GM12878 (cell line): ENCODE results near the gene CDKN2AIPNL. TPM values are rescaled to one million over a fixed set of nuclear protein-coding genes. Genes with fewer than 3 reads are reported as not detected.

Experiments
- ATAC-seq: fragments of 200-7000 bp; cut with Tn5 transposase; 3 replicates; pipeline ENCODE4 v1.9.1; 2020; ENCODE audit warnings: mild to moderate bottlenecking, moderate library complexity
- BruUV-seq: library from RNA; stranded (reverse); fragments of 400-500 nt; replicated peaks from 2 replicates; lab custom pipeline; 2021; lab: Mats Ljungman, UMichigan
- CTCF ChIA-PET: fragments of 300-600 bp; sonication (Branson Sonifier 250); formaldehyde crosslinking; extraction: SDS; loops from one replicate; lab custom pipeline; 2021; ENCODE audit warnings: inconsistent platforms; lab: Yijun Ruan, JAX
- POLR2A ChIA-PET: fragments of 350-600 bp; formaldehyde crosslinking; extraction: SDS; loops from one replicate; lab custom pipeline; 2021; ENCODE audit warnings: inconsistent platforms; lab: Charles Lee
- RAD21 ChIA-PET: fragments of 300-600 bp; sonication (Branson Sonifier 250); formaldehyde crosslinking; loops from one replicate; lab custom pipeline; 2023; ENCODE audit warnings: antibody characterized with exemption; ENCODE audit not compliant: unreplicated experiment; lab: Charles Lee
- SMC1A ChIA-PET: fragments of 300-600 bp; sonication (Branson Sonifier 250); formaldehyde crosslinking; loops from one replicate; lab custom pipeline; 2023; ENCODE audit not compliant: unreplicated experiment, uncharacterized antibody; lab: Charles Lee
- DNase-seq: peaks from one replicate; pipeline ENCODE4 v3.0.0-alpha.2; 2011; ENCODE audit warnings: low read depth, low spot score
- FAIRE-seq: peaks from 3 replicates; lab custom pipeline; 2011; peaks lifted over from hg19 to GRCh38; lab: Jason Lieb, UNC
- H2AFZ ChIP-seq: 2 replicates; pipeline ENCODE4 v1.6.0; 2011; ENCODE audit warnings: low read depth, low read length, control low read depth; ENCODE audit not compliant: control insufficient read depth
- H3K27ac ChIP-seq: 2 replicates; pipeline ENCODE4 v1.5.1; 2011; ENCODE audit warnings: control low read depth; ENCODE audit not compliant: control insufficient read depth, insufficient read depth
- H3K27me3 ChIP-seq, 2 experiments: replicated peaks in 1 of 2; 2 replicates each; pipeline versions ENCODE4 v1.6.0 to v1.6.1; 2011; ENCODE audit warnings: low read length in 1 of 2; ENCODE audit not compliant: control insufficient read depth in 2 of 2, insufficient read depth in 2 of 2
- H3K36me3 ChIP-seq, 2 experiments: 2 replicates each; pipeline ENCODE4 v1.5.1; 2011; ENCODE audit warnings: low read length in 1 of 2; ENCODE audit not compliant: control insufficient read depth in 2 of 2, insufficient read depth in 2 of 2
- H3K4me1 ChIP-seq: 2 replicates; pipeline ENCODE4 v1.6.1; 2011; ENCODE audit warnings: mild to moderate bottlenecking, low read length, moderate library complexity, mixed read lengths; ENCODE audit not compliant: control insufficient read depth, insufficient read depth
- H3K4me2 ChIP-seq: 2 replicates; pipeline ENCODE4 v1.6.0; 2011; ENCODE audit warnings: control low read depth; ENCODE audit not compliant: control insufficient read depth, insufficient read depth
- H3K4me3 ChIP-seq: fragments of 200-600 bp; sonication (generic); 2 replicates; pipeline ENCODE4 v1.5.1; 2016
- H3K79me2 ChIP-seq: 2 replicates; pipeline ENCODE4 v1.6.0; 2011; ENCODE audit warnings: low read length; ENCODE audit not compliant: control insufficient read depth, insufficient read depth
- H3K9ac ChIP-seq: 2 replicates; pipeline ENCODE4 v1.8.0; 2011; ENCODE audit warnings: low read length, control low read depth, mixed read lengths; ENCODE audit not compliant: control insufficient read depth, insufficient read depth
- H3K9me3 ChIP-seq: replicated peaks from 3 replicates; pipeline ENCODE4 v1.5.1; 2011; ENCODE audit warnings: mild to moderate bottlenecking, low read length; ENCODE audit not compliant: control insufficient read depth, insufficient read depth
- H4K20me1 ChIP-seq: 2 replicates; pipeline ENCODE4 v1.6.0; 2011; ENCODE audit not compliant: control insufficient read depth, insufficient read depth
- BMI1 ChIP-seq: fragments of 450-650 bp; IDR thresholded peaks from 2 replicates; pipeline ENCODE4 v1.6.1; 2016; ENCODE audit warnings: mild to moderate bottlenecking, moderate library complexity, borderline replicate concordance
- EED ChIP-seq: sonication (generic); IDR thresholded peaks from 2 replicates; pipeline ENCODE4 v1.6.1; 2016; ENCODE audit warnings: antibody characterized with exemption, low read depth
- ESRRA ChIP-seq: IDR thresholded peaks from 2 replicates; pipeline ENCODE4 v1.6.1; 2012; ENCODE audit warnings: mild to moderate bottlenecking, low read length, improper control_type of control experiment
- MAX ChIP-seq: IDR thresholded peaks from 2 replicates; pipeline ENCODE4 v1.6.1; 2012; ENCODE audit warnings: low read depth, low read length, improper control_type of control experiment
- PAX8 ChIP-seq: fragments of 450-650 bp; IDR thresholded peaks from 2 replicates; pipeline ENCODE4 v1.6.1; 2017; ENCODE audit warnings: mild to moderate bottlenecking, moderate library complexity
- POLR2AphosphoS5 ChIP-seq: IDR thresholded peaks from 2 replicates; pipeline ENCODE4 v1.6.1; 2011; ENCODE audit warnings: mild to moderate bottlenecking, low read length, inconsistent platforms
- POU2F2 ChIP-seq: IDR thresholded peaks from 3 replicates; pipeline ENCODE4 v1.6.1; 2011; ENCODE audit warnings: low read depth, mild to moderate bottlenecking, low read length, borderline replicate concordance
- PRDM15 ChIP-seq: fragments of 450-650 bp; formaldehyde crosslinking; IDR thresholded peaks from 2 replicates; pipeline ENCODE4 v1.4.0; 2020; ENCODE audit warnings: mild to moderate bottlenecking, moderate library complexity
- SUZ12 ChIP-seq: fragments of 200-600 bp; sonication (generic); IDR thresholded peaks from one replicate; pipeline ENCODE4 v1.6.1; 2018; ENCODE audit warnings: antibody characterized with exemption, mild to moderate bottlenecking; ENCODE audit not compliant: unreplicated experiment
- YBX1 ChIP-seq: fragments of 450-650 bp; IDR thresholded peaks from 2 replicates; pipeline ENCODE4 v1.6.1; 2016; ENCODE audit warnings: antibody characterized with exemption
- ZBTB4 ChIP-seq: fragments of 450-650 bp; formaldehyde crosslinking; IDR thresholded peaks from 2 replicates; pipeline ENCODE4 v1.4.0; 2022; ENCODE audit warnings: mild to moderate bottlenecking, moderate library complexity
- ZBTB40 ChIP-seq: fragments of 450-650 bp; IDR thresholded peaks from 2 replicates; pipeline ENCODE4 v1.6.1; 2016; ENCODE audit warnings: mild to moderate bottlenecking, moderate library complexity, borderline replicate concordance
- ZNF274 ChIP-seq: IDR thresholded peaks from one replicate; pipeline ENCODE4 v1.8.0; 2011; ENCODE audit not compliant: insufficient read length, insufficient read depth
- WGBS: methylation state at CpG from one replicate; pipeline ENCODE4 v1.1.6; 2016; ENCODE audit warnings: low lambda C conversion rate; ENCODE audit not compliant: insufficient replicate concordance, insufficient coverage; ENCODE audit errors: missing lambda C conversion rate; 5-methylcytosine and 5-hydroxymethylcytosine counted together
- in situ Hi-C: fragments of 300-500 bp; cut with MboI; formaldehyde crosslinking; loops from 9 replicates; pipeline ENCODE4 v1.14.3; 2018; ENCODE audit warnings: mixed read lengths
- intact Hi-C: fragments of 100-400 bp; cut with micrococcal nuclease; formaldehyde crosslinking; loops from one replicate; pipeline ENCODE4 v1.14.2; 2022; ENCODE audit not compliant: unreplicated experiment
- polyA plus RNA-seq, 11 experiments: library from polyadenylated mRNA; depleted of rRNA in 4 of 11; unstranded in 6 of 11; stranded (reverse) in 5 of 11; fragments of >200 nt; fragmentation: Nextera tagmentation in 4 of 11; fragmentation: Illumina TruSeq in 1 of 11; extraction: Ambion mirVana in 4 of 11; extraction: Trizol in 1 of 11; gene quantifications; 1 replicate in 1 of 11; 2 replicates in 10 of 11; pipeline versions ENCODE4 v1.2.1 to v1.2.3, GENCODE V29; 2011 to 2016; ENCODE audit warnings: inconsistent platforms in 2 of 11, missing spikeins in 2 of 11, low read depth in 1 of 11
- total RNA-seq, 4 experiments: library from RNA; depleted of rRNA in 3 of 4; stranded (reverse); fragments of >200 nt in 3 of 4; fragmentation: Illumina TruSeq in 1 of 4; extraction: Trizol in 1 of 4; gene quantifications; 2 replicates each; pipeline versions ENCODE4 v1.2.1 to v1.2.3, GENCODE V29; 2013 to 2021

Gene CDKN2AIPNL
- total and polyA plus RNA-seq, 10 of the 15 experiments (the other 5 are each of a cell fraction or from before 2014, with no cell fraction given) = 23.5 to 72.0 (median 36.6) TPM

GRCh38 chr5:134427540-134428041 is 15.9 kb upstream of the CDKN2AIPNL start:
- Histone ChIP-seq H3K27ac (no peak overlapping the region), H3K9me3 (no peaks in the 10 kb centered on the region), H4K20me1 (no peaks in the 10 kb centered on the region), H3K36me3 (no peaks in the 10 kb centered on the region), H3K79me2 (no peaks in the 10 kb centered on the region), H3K9ac (no peak overlapping the region), H2AFZ (no peak overlapping the region), H3K4me2 (no peak overlapping the region), H3K4me3 (no peak overlapping the region), H3K4me1 (peaks cover 4% of the 10 kb centered on the region; the same call in 1 of the 2 replicates), H3K27me3 (no peaks in the 10 kb centered on the region)
- 71% methylated on average over 9 of the region's 9 CpGs for WGBS
- ChIA-PET RAD21 (interaction anchor here (1.1 to 2.0 kb wide), 3 partner anchors 9 to 96 kb away, joined by 3 to 6 read pairs (median 3); partner anchors contain the start of gene CDKN2AIPNL), SMC1A (interaction anchor here (0.7 to 1.9 kb wide), 10 partner anchors 9 to 147 kb away, joined by 3 to 6 read pairs (median 4); no protein-coding TSS in a partner anchor), CTCF (interaction anchor here (0.7 to 1.7 kb wide), 5 partner anchors 8 to 520 kb away, joined by 3 to 5 read pairs (median 3); no protein-coding TSS in a partner anchor), POLR2A (interaction anchor here (0.6 kb wide), 3 partner anchors 146 to 616 kb away, joined by 3 to 6 read pairs (median 5); no protein-coding TSS in a partner anchor)
- ATAC-seq = no peak
- in situ Hi-C loops (no loop called here), intact Hi-C loops (no loop called here)
- no peak for DNase-seq
- BruUV-seq = no TSS peak
- no peak for FAIRE-seq
- TF ChIP-seq PRDM15 (CRISPR knock-in tag) (no peak), SUZ12 (no peak), BMI1 (no peak), ZBTB4 (CRISPR knock-in tag) (no peak), MAX (no peak), ZBTB40 (no peak), ZNF274 (no peak), POU2F2 (no peak), POLR2AphosphoS5 (no peak), ESRRA (no peak), YBX1 (no peak), EED (no peak), PAX8 (no peak)
